ENCODE results near the gene SCP2. TPM values are rescaled to one million over a fixed set of nuclear protein-coding genes. Genes with fewer than 3 reads are reported as not detected.

Gene SCP2
- total RNA-seq, 1 experiment from 2014 or later: 99.8 TPM

GRCh38 chr1:53067886-53068285, 140.8 kb downstream of the SCP2 start:
- DNase-seq (ENCODE audit: low read depth): no peak

DNA sequence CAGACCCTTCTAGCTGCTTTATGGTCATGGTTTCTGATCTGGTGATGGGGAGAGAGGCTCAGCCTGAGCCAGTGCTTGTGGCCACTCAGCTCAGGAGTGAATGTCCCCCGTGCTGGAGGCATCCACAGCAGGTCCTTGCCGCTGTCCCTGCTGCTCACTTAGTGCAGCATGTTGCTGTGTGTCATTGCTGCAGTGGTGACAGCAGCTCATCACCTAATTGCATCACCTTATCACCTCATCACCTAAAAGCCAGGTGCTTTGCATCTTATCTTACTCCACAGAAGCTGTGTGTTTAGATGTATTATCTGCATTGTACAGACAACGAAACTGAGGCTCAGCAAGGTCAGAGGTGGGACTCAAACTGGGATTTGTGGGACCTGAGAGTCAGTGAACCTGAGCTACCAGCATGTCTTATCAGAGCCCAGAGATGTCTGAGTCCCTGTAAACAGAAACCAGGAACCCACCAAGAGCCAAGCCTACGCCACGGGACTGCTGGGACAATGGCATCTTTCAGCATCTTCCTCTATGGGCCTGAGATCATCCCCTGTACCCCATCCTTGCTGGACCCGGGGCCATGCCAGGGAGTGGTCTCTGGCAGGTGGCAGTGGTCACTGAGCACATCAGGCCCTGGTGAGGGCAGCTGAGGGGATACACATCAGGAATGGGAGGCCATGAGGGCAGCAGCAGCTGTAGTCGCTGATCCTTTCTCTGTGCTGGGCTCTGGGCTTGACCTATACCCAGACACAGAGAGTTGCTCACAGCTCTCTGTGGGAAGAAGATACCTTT, 141.4 kb downstream of the SCP2 start:
- no peak for DNase-seq (ENCODE audit: low read depth)

DNA sequence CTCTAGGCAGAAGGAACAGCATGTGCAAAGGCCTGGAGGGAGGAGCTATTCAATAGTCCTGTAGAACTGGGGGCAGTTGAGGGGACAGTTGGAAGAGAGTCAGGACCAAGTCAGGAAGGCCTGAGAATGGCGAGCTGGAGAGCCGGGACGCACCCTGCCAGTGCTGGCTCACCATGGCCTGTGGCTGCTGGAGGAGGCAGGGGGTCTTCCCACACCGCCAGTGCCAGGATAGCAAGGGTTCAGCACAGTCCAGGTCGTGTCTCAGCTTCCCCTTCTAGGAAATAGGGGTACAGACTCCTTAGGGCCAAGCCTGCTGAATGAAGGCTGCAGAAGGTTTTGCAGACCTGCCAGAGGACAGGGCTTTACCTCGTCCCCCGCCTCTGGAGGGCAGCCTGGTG, 142.2 kb downstream of the SCP2 start:
- DNase-seq (ENCODE audit: low read depth): no peak

GRCh38 chr1:53069663-53070327, 142.7 kb downstream of the SCP2 start:
- DNase-seq (ENCODE audit: low read depth): no peak

DNA sequence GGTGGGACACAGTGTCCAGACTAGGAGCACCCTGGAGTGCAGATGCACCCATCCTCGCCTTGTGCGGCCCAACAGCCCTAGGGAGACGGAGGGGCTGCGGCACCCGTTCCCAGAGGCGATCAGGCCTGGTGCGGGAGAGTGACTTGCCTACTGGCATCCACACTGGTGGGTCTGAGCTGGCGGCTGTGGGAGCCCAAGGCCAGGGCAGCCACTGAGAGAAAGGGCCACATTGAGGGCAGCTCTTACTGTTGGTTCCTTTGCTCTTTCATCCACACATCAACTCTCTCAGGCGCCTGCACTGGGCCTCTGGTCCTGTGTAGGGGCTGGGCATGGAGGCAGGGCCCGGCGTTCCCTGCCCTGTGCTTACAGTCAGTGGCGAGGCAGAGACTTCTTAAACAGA, 143.5 kb downstream of the SCP2 start:
- DNase-seq (ENCODE audit: low read depth): no peak

DNA sequence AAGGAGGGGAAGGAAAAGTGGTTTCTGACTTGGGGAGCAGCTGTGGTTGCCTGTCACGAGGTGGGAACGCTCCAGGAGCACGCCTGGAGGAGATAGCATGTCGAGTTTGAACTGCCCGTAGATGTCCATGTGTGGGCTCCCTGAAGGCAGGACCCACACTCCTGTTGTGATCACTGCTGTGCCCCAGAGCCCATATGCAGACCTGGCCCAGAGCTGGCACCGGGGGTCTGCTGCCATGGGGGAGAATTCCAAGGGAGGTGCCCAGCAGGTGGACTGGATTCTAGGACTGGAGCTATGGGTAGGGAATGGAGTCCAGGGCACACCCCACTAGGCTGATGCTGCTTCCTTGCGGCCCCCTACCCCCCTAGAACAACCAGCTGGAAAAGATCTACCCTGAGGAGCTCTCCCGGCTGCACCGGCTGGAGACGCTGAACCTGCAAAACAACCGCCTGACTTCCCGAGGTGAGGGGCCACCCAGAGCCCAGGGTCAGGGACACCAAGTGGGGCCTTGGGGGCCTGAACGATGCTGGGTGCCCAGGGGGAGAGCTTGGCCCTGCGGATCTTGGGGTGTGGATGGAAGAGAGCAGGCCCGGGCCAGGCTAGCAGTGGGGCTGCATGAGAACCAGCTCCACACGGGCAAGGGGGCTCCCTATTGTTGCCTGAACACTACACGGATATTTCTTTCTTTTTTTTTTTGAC, 144.2 kb downstream of the SCP2 start:
- DNase-seq (ENCODE audit: low read depth): no peak

GRCh38 chr1:53071915-53072314, 144.8 kb downstream of the SCP2 start:
- DNase-seq (ENCODE audit: low read depth): no peak

DNA sequence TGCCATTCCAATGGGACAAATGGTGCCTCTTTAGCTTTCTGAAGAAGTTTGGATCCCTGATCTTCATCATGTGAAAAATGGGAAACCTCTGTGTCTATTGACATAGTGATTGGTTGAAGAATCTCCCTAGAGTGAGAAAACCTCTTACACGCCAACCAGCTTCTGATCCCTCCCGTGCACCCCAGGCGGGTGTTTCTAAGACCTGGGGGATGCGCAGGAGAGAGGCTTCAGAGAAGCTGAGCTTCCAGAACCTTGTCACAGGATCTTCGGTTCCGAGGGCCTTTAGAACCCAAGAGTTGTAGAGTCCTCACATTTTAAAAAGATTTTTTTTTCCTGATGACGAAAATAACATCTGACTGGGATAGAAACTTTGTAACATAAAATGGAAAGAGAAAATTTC, 146.2 kb downstream of the SCP2 start:
- no peak for DNase-seq (ENCODE audit: low read depth)

DNA sequence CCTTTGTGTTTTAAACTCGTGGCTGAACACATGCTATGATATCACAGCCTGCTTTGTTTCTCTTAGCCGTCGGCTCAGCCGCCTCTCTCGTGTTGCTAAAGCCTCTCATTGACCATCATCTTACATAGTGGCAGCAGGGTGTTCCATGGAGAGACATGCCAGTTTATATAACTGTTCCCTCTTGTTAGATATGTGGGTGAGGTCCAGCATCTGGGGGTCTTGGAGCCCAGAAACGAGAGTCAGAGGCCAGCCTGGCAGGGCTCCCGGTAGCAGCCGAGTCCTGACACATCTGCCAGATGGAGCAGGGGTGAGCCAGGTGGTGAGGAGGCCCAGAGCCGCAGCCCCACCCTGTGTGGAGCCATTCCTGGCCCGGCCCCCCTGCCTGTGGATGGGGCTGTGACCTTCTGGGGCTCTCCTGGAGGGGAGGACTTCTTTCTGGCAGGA, 146.8 kb downstream of the SCP2 start:
- DNase-seq (ENCODE audit: low read depth): no peak

DNA sequence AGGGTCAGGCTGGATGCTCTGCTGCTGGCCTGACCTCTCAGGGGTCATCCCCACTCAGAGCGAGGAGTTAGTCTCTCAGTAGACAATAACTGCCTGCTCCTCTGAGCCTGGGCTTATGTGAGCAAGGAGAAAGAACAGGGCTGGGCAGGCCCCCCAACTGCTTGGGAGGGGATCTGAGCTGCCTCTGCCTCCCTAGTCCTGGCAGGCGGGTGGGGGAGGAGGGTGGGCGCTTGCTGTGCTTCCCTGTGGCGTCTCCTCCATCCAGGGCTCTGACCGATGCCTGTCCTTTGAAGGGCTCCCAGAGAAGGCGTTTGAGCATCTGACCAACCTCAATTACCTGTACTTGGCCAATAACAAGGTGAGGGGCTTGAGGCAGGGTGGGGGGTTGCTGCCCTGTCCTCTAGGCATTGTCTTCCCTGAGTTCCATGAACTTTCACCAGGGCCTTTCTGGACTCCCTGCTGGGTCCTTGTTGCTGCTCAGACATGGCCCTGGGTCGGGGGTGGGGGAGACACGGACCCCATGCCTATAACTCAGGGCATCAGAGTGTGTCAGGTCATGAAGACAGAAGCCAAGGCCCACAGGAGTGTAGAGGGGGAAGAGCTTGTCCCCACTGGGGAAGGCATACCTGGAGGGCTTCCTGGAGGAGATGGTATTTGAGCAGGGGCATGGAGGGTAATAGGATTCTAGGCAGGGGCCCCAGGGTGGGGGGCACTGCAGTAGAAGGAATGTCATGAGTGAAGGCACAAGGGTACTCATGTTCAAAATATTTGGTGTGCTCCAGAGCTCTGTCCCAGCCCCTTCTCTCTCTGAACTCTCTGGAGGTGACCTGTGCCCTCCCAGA, 147.5 kb downstream of the SCP2 start:
- no peak for DNase-seq (ENCODE audit: low read depth)

DNA sequence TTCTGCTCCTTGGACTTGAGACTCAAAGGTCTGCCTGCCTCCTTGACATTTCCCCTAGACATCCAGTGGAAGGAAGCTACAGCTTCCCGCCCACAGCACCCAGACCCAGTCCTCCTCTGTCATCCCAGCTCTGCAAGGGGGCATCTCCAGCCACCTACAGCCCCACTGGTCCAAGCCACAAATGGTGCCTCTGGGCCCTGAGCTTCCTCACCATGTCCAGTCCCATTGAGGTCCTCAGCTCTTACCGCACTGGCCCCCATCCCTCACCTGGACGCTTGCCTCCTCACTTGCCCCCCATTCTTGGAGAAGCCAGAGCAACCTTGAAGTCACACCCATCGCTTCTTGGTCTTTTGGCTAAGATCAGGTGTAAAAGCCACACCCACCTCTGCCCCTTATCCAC, 148.1 kb downstream of the SCP2 start:
- no peak for DNase-seq (ENCODE audit: low read depth)

DNA sequence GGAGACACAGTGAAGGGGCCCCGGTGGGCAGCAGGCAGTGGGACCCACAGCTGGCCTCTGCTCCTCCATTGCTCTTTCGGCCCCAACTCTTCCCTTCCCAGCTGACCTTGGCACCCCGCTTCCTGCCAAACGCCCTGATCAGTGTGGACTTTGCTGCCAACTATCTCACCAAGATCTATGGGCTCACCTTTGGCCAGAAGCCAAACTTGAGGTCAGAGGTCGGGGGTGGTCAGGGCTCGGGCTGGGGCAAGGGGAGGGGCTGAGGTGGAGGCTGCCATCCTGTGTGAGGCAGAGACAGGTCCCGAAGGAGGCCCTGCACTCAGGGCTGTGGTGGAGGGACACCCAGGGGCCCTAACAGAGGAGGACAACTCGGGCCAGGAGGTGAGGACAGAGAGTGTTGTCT, 148.7 kb downstream of the SCP2 start:
- no peak for DNase-seq (ENCODE audit: low read depth)

DNA sequence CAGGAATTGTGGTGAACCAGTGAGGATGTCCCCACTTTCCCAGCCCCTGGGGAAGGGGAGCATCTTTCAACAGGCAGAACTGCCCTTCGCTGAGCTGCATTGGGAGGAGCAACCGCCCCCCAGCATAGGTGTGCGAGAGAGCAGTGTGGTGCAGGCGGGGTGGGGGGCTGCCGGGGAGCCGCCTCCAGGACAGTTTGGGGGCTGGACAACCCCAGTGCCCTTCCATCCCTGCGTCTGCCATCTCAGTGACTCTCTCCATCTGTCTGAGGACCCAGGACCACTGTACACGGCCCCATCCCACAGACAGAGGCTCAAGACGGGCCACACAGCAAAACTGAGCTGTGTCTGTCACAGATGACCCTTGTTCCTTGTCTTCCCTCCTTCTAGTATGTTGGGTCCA, 149.1 kb downstream of the SCP2 start:
- DNase-seq (ENCODE audit: low read depth): no peak

DNA sequence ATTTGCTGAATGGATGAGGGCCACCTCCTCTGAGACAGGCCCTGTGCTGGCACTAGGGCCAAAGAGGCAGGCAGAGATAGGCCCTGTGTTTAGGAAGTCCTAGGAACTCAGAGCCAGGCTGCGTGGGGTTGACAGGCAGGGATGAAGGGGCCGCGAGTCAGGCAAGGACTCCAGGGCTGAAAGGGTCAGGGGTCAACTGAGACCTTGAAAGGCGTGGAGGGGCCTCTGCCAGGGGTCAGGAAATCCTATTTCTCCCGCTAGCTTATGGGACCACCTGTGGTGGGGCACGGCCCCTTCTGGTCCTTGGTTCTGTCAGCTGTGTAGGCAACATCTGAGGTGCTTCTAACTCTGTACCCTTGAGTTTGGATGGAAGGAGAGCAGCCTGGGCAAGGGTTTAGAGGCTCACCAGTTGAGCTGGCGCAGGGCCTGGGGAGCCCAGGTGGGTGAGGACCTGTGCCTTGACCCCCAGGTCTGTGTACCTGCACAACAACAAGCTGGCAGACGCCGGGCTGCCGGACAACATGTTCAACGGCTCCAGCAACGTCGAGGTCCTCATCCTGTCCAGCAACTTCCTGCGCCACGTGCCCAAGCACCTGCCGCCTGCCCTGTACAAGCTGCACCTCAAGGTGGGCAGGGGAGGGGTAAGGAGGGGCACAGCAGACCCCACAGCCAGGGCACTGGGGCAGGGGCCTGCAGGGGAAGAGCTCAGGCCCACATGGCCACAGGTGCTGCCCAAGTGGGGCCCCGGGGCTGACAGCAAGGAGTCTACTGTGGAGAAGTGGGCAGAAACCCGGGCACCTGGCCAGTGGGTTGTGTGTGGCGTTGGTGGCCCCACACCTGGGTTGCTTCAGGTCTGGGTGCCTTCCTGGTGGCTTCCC, 149.9 kb downstream of the SCP2 start:
- DNase-seq (ENCODE audit: low read depth): no peak

GRCh38 chr1:53077599-53077965, 150.5 kb downstream of the SCP2 start:
- no peak for DNase-seq (ENCODE audit: low read depth)

DNA sequence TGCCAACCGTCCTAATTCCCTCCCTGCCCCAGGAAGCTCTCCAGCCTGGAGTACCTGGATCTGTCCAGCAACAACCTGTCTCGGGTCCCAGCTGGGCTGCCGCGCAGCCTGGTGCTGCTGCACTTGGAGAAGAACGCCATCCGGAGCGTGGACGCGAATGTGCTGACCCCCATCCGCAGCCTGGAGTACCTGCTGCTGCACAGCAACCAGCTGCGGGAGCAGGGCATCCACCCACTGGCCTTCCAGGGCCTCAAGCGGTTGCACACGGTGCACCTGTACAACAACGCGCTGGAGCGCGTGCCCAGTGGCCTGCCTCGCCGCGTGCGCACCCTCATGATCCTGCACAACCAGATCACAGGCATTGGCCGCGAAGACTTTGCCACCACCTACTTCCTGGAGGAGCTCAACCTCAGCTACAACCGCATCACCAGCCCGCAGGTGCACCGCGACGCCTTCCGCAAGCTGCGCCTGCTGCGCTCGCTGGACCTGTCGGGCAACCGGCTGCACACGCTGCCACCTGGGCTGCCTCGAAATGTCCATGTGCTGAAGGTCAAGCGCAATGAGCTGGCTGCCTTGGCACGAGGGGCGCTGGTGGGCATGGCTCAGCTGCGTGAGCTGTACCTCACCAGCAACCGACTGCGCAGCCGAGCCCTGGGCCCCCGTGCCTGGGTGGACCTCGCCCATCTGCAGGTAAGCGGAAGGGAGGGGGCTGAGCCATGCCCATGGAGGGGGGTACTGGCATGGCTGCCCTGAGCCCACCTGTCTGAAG, 151.4 kb downstream of the SCP2 start:
- no peak for DNase-seq (ENCODE audit: low read depth)

DNA sequence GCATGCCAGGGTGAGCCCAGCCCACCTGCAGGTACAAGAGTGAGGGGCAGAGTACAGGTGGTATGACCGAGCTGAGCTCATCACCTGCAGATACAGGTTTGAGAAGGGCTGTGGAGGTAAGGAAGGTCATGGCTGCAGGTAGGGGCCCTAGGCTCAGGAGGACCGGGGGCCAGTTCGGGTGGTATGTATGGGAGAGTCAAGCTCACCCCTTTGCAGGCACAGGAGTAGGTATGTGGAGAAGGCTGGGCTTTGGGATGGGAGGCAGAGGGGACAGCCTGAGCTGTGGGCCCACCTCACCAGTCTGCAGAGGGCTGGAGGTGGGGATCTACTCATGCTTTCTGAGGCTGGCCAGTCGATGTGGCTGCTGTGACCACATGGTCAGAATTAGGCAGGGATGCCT, 152.2 kb downstream of the SCP2 start:
- DNase-seq (ENCODE audit: low read depth): no peak

GRCh38 chr1:53080041-53080440, 153.0 kb downstream of the SCP2 start:
- no peak for DNase-seq (ENCODE audit: low read depth)

DNA sequence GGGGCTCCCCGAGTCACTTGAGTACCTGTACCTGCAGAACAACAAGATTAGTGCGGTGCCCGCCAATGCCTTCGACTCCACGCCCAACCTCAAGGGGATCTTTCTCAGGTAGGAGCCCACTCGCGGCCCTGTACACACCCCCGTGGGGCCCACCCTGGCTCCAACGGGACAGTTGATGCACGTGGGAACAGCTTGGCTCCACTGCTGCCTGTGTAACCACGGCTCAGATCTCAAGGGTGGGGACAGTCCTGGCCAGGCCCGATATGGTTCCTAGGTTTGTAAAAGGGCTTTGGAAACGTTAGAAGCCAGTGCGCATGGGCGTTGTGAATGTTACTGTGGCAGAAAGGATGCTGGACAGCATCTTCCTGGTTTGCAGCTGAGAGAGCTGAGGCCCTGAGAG, 153.7 kb downstream of the SCP2 start:
- no peak for DNase-seq (ENCODE audit: low read depth)

GRCh38 chr1:53081384-53082066, 154.4 kb downstream of the SCP2 start:
- DNase-seq (ENCODE audit: low read depth): no peak
